NCI-H2107 treated with DMSO at 0.1 percent for 48 hours (cell line): ENCODE results near the gene TPP1.

Experiments
- DNase-seq: peaks from one replicate; lab custom pipeline; 2025; ENCODE audit not compliant: unreplicated experiment; lab: John Stamatoyannopoulos, UW

TPP1 gene

DNA sequence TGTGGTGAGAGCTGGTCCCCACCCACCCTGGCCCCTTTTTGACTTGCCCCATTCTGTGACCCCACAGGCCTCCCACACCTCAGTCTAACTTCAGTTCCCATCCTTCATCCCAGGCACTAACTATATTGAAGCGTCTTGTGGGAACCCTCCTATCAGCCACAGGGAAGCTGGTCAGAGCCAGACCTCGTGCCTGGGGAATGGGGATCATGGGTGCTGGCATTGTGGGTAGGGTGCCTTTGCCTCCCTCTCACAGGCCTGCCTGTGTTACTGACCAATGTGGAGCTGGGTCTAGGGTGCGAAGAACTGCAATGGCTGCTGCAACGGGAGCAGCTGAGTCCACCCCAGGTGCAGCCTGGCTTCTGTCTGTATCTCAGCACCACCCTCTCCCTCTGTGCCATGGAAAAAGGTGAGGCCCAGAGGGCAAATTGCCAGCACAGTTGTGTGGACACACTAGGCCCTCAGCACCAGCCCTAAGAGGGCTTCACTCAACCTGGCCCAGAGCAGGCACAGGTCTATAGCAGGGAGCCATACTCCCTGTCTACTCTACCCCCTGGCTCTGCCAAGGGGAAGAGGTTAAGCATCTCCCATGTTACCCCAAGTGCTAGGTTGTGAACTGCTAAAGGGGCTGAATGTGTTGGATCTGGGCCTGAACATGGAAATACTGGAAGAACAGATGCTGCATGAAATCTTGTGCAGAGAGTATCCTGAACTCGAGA lies 53.1 kb downstream of the TPP1 start:
- no peak for DNase-seq

DNA sequence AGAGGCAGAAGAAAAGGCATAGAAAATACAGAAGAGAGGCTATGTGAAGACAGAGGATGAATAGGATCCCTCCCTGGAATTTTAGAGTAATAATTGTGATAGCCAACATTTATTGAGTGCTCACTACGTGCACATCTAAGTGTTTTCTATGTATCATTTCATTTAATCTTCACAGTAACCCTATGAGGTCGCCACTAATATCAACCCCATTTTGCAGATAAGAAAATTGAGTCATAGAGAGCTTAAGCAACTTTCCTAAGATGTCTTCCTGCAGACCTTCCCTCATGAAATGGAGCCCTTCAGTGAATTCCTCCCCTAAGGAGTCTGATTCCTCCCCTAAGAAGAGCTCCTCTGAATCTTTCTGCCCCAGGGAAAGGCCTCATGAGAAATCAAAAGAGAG lies 53.9 kb downstream of the TPP1 start:
- no peak for DNase-seq

DNA sequence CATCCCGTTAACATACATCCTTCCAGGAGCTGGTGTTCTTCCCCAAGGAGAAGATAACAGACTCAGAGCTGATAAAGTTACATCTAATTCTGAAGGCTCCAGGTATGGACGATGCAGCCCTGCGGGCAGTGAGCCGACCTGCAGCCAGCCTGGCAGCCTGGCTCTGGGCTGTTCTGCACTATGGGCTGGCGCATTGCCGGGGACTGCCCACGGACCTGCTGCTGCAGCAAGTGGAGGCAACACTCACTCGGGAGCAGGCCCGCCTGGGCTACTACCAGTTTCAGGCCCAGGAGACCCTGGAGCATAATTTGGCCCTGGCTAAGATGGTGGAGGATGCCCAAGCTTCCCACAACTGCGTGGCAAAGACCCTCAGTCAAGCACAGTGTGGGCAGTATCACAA lies 55.6 kb downstream of the TPP1 start:
- DNase-seq = no peak

DNA sequence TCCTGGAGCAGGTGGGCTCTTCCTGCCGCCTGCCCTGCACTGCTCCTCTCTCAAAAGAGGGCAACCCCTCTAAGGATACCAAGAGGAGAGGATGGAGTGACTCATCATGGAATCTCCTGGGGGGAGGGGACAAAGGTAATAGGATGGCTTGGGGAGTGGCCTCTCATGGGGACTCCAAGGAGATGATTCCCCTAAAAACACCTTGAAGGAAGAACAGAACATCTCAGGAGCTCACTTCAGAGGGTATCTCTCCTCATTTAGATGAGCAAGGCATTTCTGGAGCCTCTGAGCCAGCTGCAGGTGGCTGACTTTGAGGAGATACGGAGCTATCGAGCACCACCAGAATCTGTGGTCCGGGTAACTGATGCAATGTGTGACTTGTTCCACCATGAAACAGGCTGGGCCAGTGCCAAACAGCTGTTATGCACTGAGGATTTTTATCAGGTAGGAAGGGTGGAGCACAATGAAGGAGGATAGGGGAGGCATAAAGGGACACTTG lies 56.1 kb downstream of the TPP1 start:
- no peak for DNase-seq
